GM12892 (cell line): ENCODE data around the gene DEGS1.

Source experiments
- POLR2A ChIP-seq: IDR thresholded peaks from 2 replicates; pipeline ENCODE4 v1.6.1; 2011; ENCODE audit warnings: low read depth, low read length, control low read depth
- POLR2AphosphoS5 ChIP-seq: IDR thresholded peaks from 2 replicates; pipeline ENCODE4 v1.6.1; 2011; ENCODE audit warnings: low read depth, low read length, control low read depth
- TAF1 ChIP-seq: IDR thresholded peaks from 2 replicates; pipeline ENCODE4 v1.6.1; 2011; ENCODE audit warnings: low read depth, mild to moderate bottlenecking, control low read depth, low read length, borderline replicate concordance

GRCh38 chr1:224180783-224181452 lies 2.1 kb upstream of the DEGS1 start:
- TF ChIP-seq POLR2A (no peak), POLR2AphosphoS5 (no peak), TAF1 (no peak)
